GM13976 (cell line): ENCODE measurements around the gene GRM4.

Experiments used
- DNase-seq: peaks from one replicate; pipeline ENCODE4 v3.0.0; 2012; ENCODE audit warnings: low spot score
- CTCF ChIP-seq: IDR thresholded peaks from 2 replicates; pipeline ENCODE4 v1.5.1; 2012; ENCODE audit warnings: borderline replicate concordance, mild to moderate bottlenecking; ENCODE audit not compliant: insufficient read depth; ENCODE audit errors: extremely low read depth, missing control alignments, control extremely low read depth
- in situ Hi-C: fragments of 300-500 bp; cut with MboI; formaldehyde crosslinking; loops from one replicate; pipeline ENCODE4 v1.12.0; 2022; ENCODE audit warnings: low sequenced_read_pairs, mixed read lengths, inconsistent platforms; ENCODE audit not compliant: unreplicated experiment

Gene GRM4

GRCh38 chr6:33981861-33982260 lies 164.0 kb downstream of the GRM4 start:
- in situ Hi-C loops = no loop called here
- no peak for TF ChIP-seq CTCF
- no peak for DNase-seq

- no peak for TF ChIP-seq CTCF
- no peak for DNase-seq
- in situ Hi-C loops = no loop called here
Measured at GRCh38 chr6:33981421-33981820, 164.5 kb downstream of the GRM4 start.

- DNase-seq = no peak
- TF ChIP-seq CTCF = no peak
- in situ Hi-C loops = no loop called here
Measured at GRCh38 chr6:33980176-33981175, 165.4 kb downstream of the GRM4 start.

GRCh38 chr6:33979750-33980149 lies 166.1 kb downstream of the GRM4 start:
- in situ Hi-C loops = no loop called here
- no peak for TF ChIP-seq CTCF

GRCh38 chr6:33978412-33979150 lies 167.3 kb downstream of the GRM4 start:
- no peak for TF ChIP-seq CTCF
- DNase-seq = no peak
- in situ Hi-C loops = no loop called here

More at GRCh38 chr6:33979750-33980149, 166.1 kb downstream of the GRM4 start:
- DNase-seq = no peak

- DNase-seq = no peak
- in situ Hi-C loops = no loop called here
- TF ChIP-seq CTCF = no peak
Measured at GRCh38 chr6:33977606-33978411, 168.1 kb downstream of the GRM4 start.
